ENCODE data around the gene CPNE4. TPM values are rescaled to one million over a fixed set of nuclear protein-coding genes. Genes with fewer than 3 reads are reported as not detected.
A peak's percentile ranks its signal among the peaks of the same experiment; 100 is the strongest.

CPNE4 gene
- total RNA-seq, 2 experiments from 2014 or later: not detected

- no peaks in the 10 kb centered on the region for H3K9me3 Mint-ChIP-seq (ENCODE audit: low read depth)
- DNase-seq: no peak
- no peak for ATAC-seq
- no peak overlapping the region for H3K4me3 Mint-ChIP-seq
- CTCF ChIA-PET: no interaction called here
- no peaks in the 10 kb centered on the region for H3K36me3 Mint-ChIP-seq (ENCODE audit: low read depth)
- intact Hi-C loops (cut with DNase I, micrococcal nuclease): no loop called here
- H3K4me1 Mint-ChIP-seq: no peaks in the 10 kb centered on the region
- H3K27me3 Mint-ChIP-seq: peaks cover 30% of the 10 kb centered on the region
- no peak overlapping the region for H3K27ac Mint-ChIP-seq
- POLR2A ChIA-PET: no interaction called here
Measured at GRCh38 chr3:131568460-131568859, 466.4 kb downstream of the CPNE4 start.

DNA sequence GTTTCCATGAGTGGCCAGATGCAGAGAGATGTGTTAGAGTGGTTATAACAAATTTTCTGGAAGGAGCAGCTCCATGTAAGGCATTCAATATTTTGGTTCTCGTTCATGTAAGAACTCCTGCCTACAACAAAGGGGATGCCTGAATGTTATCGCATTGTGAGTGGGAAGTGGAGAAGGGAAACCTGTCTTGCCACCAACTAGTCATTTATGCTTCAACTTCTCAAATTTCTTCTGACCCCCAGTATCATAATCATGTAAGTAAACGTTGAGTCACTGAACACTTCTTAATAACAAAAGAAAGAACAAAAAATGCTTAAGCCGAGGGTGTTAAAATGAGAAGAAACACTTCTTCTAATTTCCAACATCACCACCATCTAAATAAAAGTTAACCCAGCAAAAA, 470.0 kb downstream of the CPNE4 start:
- no peak overlapping the region for H3K27ac Mint-ChIP-seq
- H3K4me1 Mint-ChIP-seq: no peaks in the 10 kb centered on the region
- CTCF ChIA-PET: no interaction called here
- POLR2A ChIA-PET: no interaction called here
- peaks cover 33% of the 10 kb centered on the region for H3K27me3 Mint-ChIP-seq
- no peaks in the 10 kb centered on the region for H3K36me3 Mint-ChIP-seq (ENCODE audit: low read depth)
- intact Hi-C loops (cut with DNase I, micrococcal nuclease): no loop called here
- ATAC-seq (no peak), DNase-seq (no peak)
- H3K4me3 Mint-ChIP-seq: no peak overlapping the region
- no peaks in the 10 kb centered on the region for H3K9me3 Mint-ChIP-seq (ENCODE audit: low read depth)

GRCh38 chr3:131561511-131561910, 473.3 kb downstream of the CPNE4 start:
- DNase-seq (no peak), ATAC-seq (no peak)
- Mint-ChIP-seq H3K4me3 (no peak overlapping the region), H3K9me3 (ENCODE audit: low read depth) (no peaks in the 10 kb centered on the region), H3K27ac (no peak overlapping the region), H3K27me3 (peaks cover 41% of the 10 kb centered on the region), H3K4me1 (no peaks in the 10 kb centered on the region), H3K36me3 (ENCODE audit: low read depth) (no peaks in the 10 kb centered on the region)
- intact Hi-C loops (cut with DNase I, micrococcal nuclease): no loop called here
- CTCF ChIA-PET: interaction anchor here (0.6 to 1.0 kb wide), 2 partner anchors 12 to 33 kb away, joined by 3 read pairs; no protein-coding TSS in a partner anchor
- POLR2A ChIA-PET: no interaction called here

DNA sequence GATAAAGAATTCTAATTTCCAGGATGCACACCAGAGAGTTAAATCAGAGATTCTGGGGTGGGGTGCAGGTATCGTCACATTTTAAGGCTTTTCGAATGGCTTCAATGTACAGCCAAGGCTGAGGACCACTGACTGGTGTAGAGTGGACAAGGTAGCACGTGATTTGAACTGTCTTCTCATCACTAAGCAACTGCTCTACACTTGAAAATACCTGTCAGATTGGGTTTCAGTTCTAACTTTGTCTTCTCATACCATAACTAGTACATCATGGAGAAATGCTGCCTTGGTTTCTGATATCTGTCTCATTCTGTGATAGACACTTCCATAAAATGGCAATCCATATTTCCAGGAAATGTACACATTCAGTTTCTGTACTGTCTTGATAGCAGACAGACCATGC, 474.0 kb downstream of the CPNE4 start:
- Mint-ChIP-seq H3K4me3 (no peak overlapping the region), H3K36me3 (ENCODE audit: low read depth) (no peaks in the 10 kb centered on the region), H3K9me3 (ENCODE audit: low read depth) (no peaks in the 10 kb centered on the region), H3K4me1 (no peaks in the 10 kb centered on the region), H3K27me3 (peaks cover 39% of the 10 kb centered on the region), H3K27ac (no peak overlapping the region)
- intact Hi-C loops (cut with DNase I, micrococcal nuclease): no loop called here
- ATAC-seq (no peak), DNase-seq (no peak)
- ChIA-PET POLR2A (interaction anchor here (0.6 kb wide), 1 partner anchor 449 kb away, joined by 3 read pairs; no protein-coding TSS in a partner anchor), CTCF (no interaction called here)

GRCh38 chr3:131555456-131555855, 479.4 kb downstream of the CPNE4 start:
- ChIA-PET POLR2A (no interaction called here), CTCF (no interaction called here)
- Mint-ChIP-seq H3K27me3 (peaks cover 18% of the 10 kb centered on the region), H3K27ac (no peak overlapping the region), H3K9me3 (ENCODE audit: low read depth) (no peaks in the 10 kb centered on the region), H3K4me1 (no peaks in the 10 kb centered on the region), H3K4me3 (no peak overlapping the region), H3K36me3 (ENCODE audit: low read depth) (no peaks in the 10 kb centered on the region)
- intact Hi-C loops (cut with DNase I, micrococcal nuclease): no loop called here
- DNase-seq (no peak), ATAC-seq (no peak)

DNA sequence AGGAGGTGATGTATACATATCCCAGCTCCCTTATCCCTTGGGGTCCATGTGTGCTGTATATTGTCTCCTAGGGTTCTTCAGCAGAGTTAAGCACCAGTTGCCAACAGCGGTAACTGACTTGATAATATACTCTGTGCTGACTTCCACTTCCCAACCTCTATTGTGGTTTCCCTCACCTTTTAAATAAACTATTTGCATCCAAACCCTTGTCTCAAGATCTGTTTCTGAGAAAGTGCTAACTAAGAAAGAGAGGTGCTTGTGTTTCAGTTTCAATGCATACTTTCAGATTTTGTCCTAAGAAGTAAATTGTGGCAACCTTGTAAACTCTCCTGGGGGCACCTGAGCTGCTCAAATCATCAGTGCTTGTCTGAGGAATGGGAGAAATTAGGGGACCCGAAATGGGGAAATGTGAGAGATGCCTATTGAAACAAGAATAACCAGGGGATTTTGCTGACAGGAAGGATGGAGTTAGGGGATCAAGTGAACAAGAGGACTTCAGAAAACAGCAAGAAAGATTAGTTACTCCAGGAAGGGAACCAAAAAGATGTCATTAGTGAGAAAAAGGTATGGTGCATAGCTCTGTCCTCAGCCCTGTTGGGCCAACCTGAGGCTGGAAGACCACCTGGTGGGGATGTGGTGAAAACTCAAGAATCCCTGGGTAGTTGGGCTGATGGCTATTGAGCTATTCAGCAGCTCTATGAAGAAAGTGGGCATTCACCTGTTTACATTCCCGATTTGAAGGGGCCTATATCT, 481.1 kb downstream of the CPNE4 start:
- Mint-ChIP-seq H3K4me1 (no peaks in the 10 kb centered on the region), H3K27me3 (peaks cover 16% of the 10 kb centered on the region), H3K27ac (no peak overlapping the region), H3K9me3 (ENCODE audit: low read depth) (no peaks in the 10 kb centered on the region), H3K4me3 (no peak overlapping the region), H3K36me3 (ENCODE audit: low read depth) (no peaks in the 10 kb centered on the region)
- CTCF ChIA-PET: no interaction called here
- intact Hi-C loops (cut with DNase I, micrococcal nuclease): no loop called here
- no peak for ATAC-seq
- POLR2A ChIA-PET: no interaction called here
- no peak for DNase-seq

GRCh38 chr3:131551761-131552160, 483.1 kb downstream of the CPNE4 start:
- Mint-ChIP-seq H3K27me3 (peaks cover 17% of the 10 kb centered on the region), H3K4me1 (no peaks in the 10 kb centered on the region), H3K27ac (no peak overlapping the region), H3K4me3 (no peak overlapping the region), H3K9me3 (ENCODE audit: low read depth) (no peaks in the 10 kb centered on the region), H3K36me3 (ENCODE audit: low read depth) (no peaks in the 10 kb centered on the region)
- DNase-seq (no peak), ATAC-seq (no peak)
- CTCF ChIA-PET: no interaction called here
- intact Hi-C loops (cut with DNase I, micrococcal nuclease): no loop called here
- POLR2A ChIA-PET: no interaction called here

- Mint-ChIP-seq H3K27ac (no peak overlapping the region), H3K9me3 (ENCODE audit: low read depth) (no peaks in the 10 kb centered on the region), H3K36me3 (ENCODE audit: low read depth) (no peaks in the 10 kb centered on the region), H3K27me3 (peaks cover 15% of the 10 kb centered on the region), H3K4me1 (no peaks in the 10 kb centered on the region), H3K4me3 (no peak overlapping the region)
- ChIA-PET POLR2A (no interaction called here), CTCF (interaction anchor here (1.6 to 1.8 kb wide), 3 partner anchors 9 to 479 kb away, joined by 6 to 8 read pairs (median 7); no protein-coding TSS in a partner anchor)
- intact Hi-C loops (cut with DNase I, micrococcal nuclease): no loop called here
- DNase-seq (no peak), ATAC-seq (no peak)
Measured at GRCh38 chr3:131550562-131551465, 484.0 kb downstream of the CPNE4 start.

DNA sequence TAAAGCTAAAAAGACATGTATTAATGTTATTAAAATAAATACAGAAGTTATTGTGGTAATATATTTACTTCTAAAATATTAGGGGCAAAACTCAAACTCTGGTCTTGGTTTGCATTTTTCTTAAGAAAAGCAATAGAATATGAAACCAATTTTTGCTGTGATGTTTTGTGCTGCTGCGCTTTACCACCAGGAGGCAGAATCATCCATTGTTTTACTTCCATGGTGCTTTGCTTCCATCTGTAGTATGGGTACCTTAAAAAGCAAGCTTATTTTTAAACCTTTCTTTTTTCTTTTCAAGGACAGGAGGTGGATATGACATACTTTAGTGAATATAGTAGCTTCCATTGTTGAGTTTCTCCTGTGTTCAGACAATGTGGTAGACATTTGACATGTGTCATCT, 485.5 kb downstream of the CPNE4 start:
- H3K4me1 Mint-ChIP-seq: no peaks in the 10 kb centered on the region
- DNase-seq: peak; percentile 40
- H3K36me3 Mint-ChIP-seq (ENCODE audit: low read depth): no peaks in the 10 kb centered on the region
- H3K27me3 Mint-ChIP-seq: peaks cover 17% of the 10 kb centered on the region
- no peak overlapping the region for H3K27ac Mint-ChIP-seq
- ATAC-seq: no peak
- H3K9me3 Mint-ChIP-seq (ENCODE audit: low read depth): no peaks in the 10 kb centered on the region
- intact Hi-C loops (cut with DNase I, micrococcal nuclease): loop anchor here in 1 of 2 experiments (1.0 to 5.0 kb wide), 2 partner anchors 480 to 633 kb away; no protein-coding TSS in a partner anchor
- POLR2A ChIA-PET: no interaction called here
- no peak overlapping the region for H3K4me3 Mint-ChIP-seq
- CTCF ChIA-PET: interaction anchor here (0.7 to 1.8 kb wide), 7 partner anchors 10 to 525 kb away, joined by 3 to 8 read pairs (median 5); no protein-coding TSS in a partner anchor

GRCh38 chr3:131547585-131547984, 487.2 kb downstream of the CPNE4 start:
- Mint-ChIP-seq H3K9me3 (ENCODE audit: low read depth) (no peaks in the 10 kb centered on the region), H3K27me3 (peaks cover 18% of the 10 kb centered on the region), H3K27ac (no peak overlapping the region), H3K4me3 (no peak overlapping the region), H3K36me3 (ENCODE audit: low read depth) (no peaks in the 10 kb centered on the region), H3K4me1 (no peaks in the 10 kb centered on the region)
- DNase-seq (no peak), ATAC-seq (no peak)
- ChIA-PET POLR2A (no interaction called here), CTCF (interaction anchor here (1.2 kb wide), 1 partner anchor 9 kb away, joined by 4 read pairs; no protein-coding TSS in a partner anchor)
- intact Hi-C loops (cut with DNase I, micrococcal nuclease): loop anchor here in 1 of 2 experiments (5.0 kb wide), 1 partner anchor 635 kb away; no protein-coding TSS in a partner anchor

GRCh38 chr3:131546441-131546840, 488.4 kb downstream of the CPNE4 start:
- ChIA-PET POLR2A (no interaction called here), CTCF (interaction anchor here (1.3 kb wide), 1 partner anchor 32 kb away, joined by 4 read pairs; no protein-coding TSS in a partner anchor)
- no peaks in the 10 kb centered on the region for H3K36me3 Mint-ChIP-seq (ENCODE audit: low read depth)
- ATAC-seq (no peak), DNase-seq (no peak)
- intact Hi-C loops (cut with DNase I, micrococcal nuclease): loop anchor here in 1 of 2 experiments (5.0 kb wide), 1 partner anchor 636 kb away; no protein-coding TSS in a partner anchor
- H3K4me3 Mint-ChIP-seq: no peak overlapping the region
- peaks cover 17% of the 10 kb centered on the region for H3K27me3 Mint-ChIP-seq
- no peaks in the 10 kb centered on the region for H3K4me1 Mint-ChIP-seq
- H3K9me3 Mint-ChIP-seq (ENCODE audit: low read depth): no peaks in the 10 kb centered on the region
- no peak overlapping the region for H3K27ac Mint-ChIP-seq

All from activated CD4-positive, alpha-beta T cell treated with anti-CD3 and anti-CD28 coated beads for 36 hours (primary cell).